Head of caudate nucleus (tissue), 42 donors: ENCODE data around the gene MBLAC1.
"Not testable (repeated sequence)": the region's sequence is repeated elsewhere in the genome, so short reads cannot be mapped to it uniquely, and the experiment has no call there.

Experiments used
- DNase-seq, 42 donors: peaks; one replicate each; pipeline versions ENCODE4 v3.0.0 to v3.0.0-alpha.2; 2020 to 2021; ENCODE audit warnings: mixed read lengths in 7 of 42
- intact Hi-C: fragments of 100-400 bp; cut with DNase I; formaldehyde crosslinking; loops from one replicate; pipeline ENCODE4 v1.15.0; 2022

Gene MBLAC1

DNA sequence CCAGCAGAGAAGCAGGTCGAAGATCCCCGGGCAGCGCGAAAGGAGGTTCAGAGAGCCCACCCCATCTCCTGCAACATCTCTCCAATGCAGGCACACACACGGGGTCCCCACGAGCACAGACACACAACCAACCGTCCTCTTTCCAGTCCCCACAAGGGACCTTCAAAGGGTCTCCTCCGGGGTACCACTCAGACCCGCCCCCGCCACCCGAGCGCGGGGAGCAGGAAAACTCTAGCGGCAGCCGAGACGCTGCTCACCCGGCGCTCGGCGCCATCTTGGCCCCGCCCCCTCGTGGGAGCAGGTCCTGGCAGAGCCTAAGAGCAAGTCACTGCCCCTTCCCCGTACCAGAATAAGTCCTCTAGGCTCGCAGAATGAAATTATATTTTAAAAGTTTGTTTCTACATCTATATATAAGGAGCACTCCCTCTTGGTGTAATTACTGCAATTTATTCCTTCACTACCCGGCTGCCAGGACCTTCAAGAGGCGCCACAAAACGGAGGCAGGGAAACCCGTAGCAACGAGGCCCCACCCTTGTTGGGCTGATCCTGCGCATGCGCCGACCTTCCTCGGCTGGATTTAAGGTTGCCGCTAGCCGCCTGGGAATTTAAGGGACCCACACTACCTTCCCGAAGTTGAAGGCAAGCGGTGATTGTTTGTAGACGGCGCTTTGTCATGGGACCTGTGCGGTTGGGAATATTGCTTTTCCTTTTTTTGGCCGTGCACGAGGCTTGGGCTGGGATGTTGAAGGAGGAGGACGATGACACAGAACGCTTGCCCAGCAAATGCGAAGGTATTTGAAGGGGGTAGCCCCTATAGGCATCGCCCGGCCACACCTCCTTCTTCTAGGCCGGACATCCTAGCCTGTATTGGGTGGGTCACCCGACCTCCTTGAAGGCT is 7.4 kb upstream of the MBLAC1 start, which contains the start of the genes CNPY4 and TAF6:
TSS of gene CNPY4 (plus strand) at position 563 of the 898 bp plus-strand sequence. CDS start at position 674, 111 bp downstream.
TSS of gene TAF6 (minus strand) at position 287 of the 898 bp plus-strand sequence. CDS start 5,149 bp downstream, outside the sequence.
- intact Hi-C loops, result no loop called here
- peak; percentile 93 to 99 (median 97) for DNase-seq

DNA sequence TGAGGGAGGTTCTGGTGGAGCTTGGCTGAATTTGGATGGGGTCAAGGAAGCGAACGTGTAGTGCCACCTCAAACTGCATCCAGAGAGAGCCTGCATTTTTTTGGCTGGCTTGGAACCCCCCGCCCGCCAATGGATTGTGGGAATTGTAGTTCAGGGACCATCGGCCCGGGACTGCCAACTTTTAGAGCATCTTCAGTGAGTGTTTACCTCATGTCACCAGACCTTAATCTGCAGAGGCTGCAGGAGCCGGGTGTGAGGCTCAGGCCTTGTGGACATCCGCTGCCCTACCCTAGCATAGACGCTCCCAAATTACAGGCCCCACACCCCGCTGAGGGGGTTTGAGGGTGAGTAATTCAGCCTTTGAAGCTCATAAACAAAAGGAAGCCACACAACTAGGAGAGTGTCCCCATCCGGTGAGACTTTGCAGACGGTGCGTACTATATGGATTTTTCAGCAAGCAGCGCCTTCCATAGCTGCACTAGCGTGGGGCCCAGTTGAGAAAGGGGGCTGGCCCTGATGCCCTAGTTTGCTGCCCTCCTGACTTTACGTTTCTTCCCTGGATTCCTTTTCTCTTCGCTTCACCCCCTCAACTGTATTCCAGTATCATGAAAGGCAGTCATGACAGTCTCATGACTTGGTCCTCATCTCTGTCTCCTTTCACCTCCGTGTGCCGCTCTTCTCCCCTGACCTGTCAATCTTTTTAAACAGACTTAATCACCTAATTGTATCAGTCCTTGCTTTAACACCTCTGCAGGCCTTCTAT is 6.6 kb upstream of the MBLAC1 start:
- DNase-seq, result peak; percentile 69 to 92 (median 83)
- intact Hi-C loops, result no loop called here

DNA sequence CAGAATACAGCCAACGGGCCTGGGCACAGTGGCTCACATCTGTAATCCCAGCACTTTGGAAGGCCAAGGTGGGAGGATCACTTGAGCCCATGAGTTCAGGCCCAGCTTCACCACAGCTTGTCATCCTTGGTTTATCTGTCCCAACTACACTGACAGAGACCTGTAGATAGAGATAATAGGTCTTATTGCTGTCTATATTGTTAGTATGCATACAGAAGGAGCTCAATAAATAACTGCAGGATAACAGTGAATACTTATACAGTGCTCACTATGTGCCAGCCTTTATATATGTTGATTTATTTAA is 6.1 kb upstream of the MBLAC1 start:
- intact Hi-C loops, result no loop called here
- no peak for DNase-seq

DNA sequence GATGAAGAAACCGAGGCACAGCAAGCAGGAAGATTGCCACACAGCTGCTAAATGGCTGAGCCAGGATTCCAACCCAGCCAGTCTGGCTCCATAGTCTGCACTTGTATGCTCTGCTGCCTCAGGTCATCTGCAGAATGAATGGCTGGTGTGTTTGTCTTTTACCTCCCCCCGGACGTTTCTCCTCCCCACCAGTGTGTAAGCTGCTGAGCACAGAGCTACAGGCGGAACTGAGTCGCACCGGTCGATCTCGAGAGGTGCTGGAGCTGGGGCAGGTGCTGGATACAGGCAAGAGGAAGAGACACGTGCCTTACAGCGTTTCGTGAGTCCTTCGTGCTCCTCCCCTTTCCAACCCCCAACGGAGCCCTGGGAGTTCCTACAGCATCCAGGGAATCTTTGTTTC is 4.7 kb upstream of the MBLAC1 start:
- intact Hi-C loops, result no loop called here
- DNase-seq, result no peak

DNA sequence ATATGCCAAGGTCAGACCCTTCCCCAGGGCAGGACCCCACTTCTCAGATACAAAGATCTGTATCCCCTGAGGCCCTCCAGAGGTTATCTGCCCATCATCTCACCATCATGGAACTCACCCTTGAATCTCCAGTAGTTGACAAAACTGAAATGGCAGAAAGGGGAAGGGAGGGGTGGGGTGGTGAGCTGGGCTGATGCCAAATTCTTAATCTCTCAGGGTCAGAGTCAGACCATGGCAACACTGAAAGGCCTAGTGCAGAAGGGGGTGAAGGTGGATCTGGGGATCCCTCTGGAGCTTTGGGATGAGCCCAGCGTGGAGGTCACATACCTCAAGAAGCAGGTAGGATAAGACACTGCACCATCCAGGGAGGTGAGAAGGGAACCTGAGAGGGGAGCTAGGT is 4.2 kb upstream of the MBLAC1 start:
- DNase-seq, result no peak
- intact Hi-C loops, result no loop called here

DNA sequence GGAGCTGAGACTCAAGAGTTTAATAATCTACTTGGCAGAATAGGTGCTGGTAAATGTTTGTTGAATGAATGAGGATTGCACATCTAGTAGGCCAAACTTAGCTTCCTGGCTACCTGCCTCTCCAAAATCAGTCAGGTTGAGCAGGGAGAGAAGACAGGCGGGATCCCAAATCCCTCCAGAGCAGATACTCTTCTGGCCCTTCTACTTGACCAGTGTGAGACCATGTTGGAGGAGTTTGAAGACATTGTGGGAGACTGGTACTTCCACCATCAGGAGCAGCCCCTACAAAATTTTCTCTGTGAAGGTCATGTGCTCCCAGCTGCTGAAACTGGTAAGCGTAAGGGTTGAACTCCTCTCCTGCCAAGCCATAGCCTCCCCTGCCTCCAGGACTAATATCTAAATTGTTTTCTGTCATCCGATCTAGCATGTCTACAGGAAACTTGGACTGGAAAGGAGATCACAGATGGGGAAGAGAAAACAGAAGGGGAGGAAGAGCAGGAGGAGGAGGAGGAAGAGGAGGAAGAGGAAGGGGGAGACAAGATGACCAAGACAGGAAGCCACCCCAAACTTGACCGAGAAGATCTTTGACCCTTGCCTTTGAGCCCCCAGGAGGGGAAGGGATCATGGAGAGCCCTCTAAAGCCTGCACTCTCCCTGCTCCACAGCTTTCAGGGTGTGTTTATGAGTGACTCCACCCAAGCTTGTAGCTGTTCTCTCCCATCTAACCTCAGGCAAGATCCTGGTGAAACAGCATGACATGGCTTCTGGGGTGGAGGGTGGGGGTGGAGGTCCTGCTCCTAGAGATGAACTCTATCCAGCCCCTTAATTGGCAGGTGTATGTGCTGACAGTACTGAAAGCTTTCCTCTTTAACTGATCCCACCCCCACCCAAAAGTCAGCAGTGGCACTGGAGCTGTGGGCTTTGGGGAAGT is 2.2 kb upstream of the MBLAC1 start:
- no peak for DNase-seq
- intact Hi-C loops, result no loop called here

DNA sequence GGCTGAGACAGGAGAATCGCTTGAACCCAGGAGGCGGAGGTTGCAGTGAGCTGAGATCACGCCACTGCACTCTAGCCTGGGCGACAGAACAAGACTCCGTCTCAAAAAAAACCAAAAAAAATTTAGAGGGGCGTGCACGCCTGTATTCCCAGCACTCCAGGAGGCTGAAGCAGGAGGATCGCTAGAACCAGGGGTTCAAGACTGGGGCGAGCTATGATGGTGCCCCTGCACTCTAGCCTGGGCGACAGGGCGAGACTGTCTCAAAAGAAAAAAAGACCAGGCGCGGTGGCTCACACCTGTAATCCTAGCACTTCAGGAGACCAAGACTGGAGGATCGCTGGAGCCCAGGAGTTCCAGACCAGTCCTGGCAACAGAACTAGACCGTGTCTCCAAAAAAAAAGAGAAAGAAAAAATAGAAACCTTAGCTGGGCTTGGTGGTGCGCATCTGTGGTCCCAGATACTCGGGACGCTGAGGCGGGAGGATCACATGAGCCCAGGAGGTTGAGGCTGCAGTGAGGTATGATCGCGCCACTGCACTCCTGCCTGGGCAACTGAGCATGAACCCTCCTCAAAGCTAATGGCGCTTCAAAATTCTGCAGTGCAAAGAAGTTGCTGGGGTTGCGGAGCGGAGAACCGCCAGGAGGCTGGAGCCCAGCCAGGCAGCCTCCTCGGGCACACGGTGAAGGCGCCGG is 382 bp upstream of the MBLAC1 start:
- intact Hi-C loops, result no loop called here
- DNase-seq, result peak in 6 of 42 donors; percentile 15 to 58 (median 25)

DNA sequence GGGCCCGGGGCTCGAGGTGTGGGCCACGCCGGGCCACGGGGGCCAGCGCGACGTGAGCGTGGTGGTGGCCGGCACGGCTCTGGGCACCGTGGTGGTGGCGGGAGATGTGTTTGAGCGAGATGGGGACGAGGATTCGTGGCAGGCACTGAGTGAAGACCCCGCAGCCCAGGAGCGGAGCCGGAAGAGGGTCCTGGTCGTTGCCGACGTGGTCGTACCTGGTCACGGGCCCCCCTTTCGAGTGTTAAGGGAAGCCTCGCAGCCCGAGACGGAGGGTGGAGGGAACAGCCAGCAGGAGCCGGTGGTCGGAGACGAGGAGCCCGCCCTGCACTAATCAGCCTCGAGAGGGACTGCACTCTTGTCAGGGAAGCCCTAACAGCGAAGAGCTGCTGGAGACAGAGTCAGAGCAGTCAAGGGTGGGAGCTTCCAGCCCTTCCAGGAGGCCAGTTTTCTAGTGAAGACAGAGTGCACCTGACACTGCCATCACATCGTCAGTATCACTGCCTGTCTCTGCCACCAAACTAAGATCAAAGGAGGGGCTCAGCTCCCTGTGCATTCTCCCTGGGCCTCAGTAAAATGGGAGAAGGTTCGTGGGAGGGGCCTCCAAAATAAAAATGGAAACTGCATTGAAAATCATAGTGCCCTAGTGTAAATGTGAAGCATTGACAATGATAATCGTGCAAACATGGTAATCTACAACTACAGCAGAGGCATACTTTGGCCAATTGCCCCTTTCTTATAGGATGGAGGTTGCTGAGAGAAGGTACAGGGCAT is 1.3 kb downstream of the MBLAC1 start:
- DNase-seq, result peak in 27 of 42 donors; percentile 7 to 53 (median 26)
- intact Hi-C loops, result no loop called here

DNA sequence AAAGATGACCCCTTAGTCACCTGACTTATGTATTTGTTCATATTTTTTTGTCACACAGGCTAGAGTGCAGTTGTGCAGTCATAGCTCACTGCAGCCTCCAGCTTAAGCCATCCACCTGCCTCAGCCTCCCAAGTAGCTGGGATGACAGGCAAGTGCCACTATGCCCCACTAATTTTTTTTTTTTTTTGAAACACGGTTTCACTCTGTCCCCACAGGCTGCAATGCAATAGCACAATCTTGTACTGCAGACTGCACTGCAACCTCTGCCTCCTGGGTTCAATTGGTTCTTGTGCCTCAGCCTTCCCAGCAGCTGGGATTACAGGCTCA is 1.8 kb downstream of the MBLAC1 start:
- intact Hi-C loops, result no loop called here
- DNase-seq, result no peak

DNA sequence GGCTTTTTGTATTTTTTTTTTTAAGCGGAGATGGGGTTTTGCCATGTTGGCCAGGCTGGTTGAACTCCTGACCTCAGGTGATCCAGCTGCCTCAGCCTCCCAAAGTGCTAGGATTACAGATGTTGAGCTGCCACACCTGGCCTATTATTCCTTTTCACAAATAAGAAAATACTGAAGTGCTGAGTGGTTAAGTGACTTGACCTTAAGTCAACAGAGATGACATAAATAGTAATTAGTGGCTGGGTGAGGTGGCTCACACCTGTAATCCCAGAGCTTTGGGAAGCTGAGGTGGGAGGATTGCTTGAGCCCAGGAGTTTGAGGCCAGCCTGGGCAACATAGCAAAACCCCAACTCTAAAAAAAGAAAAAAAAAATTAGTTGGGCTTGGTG is 3.4 kb downstream of the MBLAC1 start:
- intact Hi-C loops, DNase-seq: not testable (repeated sequence)

DNA sequence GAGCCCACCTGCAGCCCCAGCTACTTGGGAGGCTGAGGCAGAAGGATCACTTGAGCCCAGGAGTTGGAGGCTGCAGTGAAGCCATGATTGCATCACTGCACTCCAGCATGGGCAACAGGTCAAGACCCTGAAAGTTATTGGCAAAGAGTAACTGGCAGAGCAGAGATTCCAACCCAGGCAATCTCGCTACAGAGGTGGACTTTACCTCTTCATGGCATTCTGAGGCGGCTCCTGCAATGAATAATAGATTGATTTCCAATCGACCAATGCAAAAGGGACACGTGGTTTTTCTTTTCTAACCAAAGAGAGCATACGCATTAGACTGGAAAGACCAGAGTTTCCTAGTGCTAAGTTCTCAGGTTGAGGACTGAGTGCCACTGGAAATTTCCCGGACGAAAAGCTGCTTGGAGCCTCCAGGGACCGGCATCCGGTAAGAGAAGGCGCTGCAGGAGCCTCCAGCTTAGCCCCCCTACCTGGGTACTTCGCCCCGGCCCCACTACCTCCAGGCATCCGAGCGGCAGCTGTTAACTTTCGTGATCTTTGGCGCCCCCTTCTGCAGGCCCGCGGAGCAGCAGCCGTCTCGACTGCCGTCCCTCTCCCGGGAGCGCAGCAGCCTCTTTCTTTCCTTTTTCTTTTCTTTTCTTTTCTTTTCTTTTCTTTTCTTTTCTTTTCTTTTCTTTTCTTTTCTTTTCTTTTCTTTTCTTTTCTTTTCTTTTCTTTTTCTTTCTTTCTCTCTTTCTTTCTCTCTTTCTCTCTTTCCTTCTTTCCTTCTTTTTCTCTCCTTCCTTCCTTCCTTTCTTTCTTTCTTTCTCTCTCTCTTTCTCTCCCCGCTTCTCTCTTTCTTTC is 4.1 kb downstream of the MBLAC1 start:
- intact Hi-C loops, result no loop called here
- peak; percentile 46 to 94 (median 87) for DNase-seq

DNA sequence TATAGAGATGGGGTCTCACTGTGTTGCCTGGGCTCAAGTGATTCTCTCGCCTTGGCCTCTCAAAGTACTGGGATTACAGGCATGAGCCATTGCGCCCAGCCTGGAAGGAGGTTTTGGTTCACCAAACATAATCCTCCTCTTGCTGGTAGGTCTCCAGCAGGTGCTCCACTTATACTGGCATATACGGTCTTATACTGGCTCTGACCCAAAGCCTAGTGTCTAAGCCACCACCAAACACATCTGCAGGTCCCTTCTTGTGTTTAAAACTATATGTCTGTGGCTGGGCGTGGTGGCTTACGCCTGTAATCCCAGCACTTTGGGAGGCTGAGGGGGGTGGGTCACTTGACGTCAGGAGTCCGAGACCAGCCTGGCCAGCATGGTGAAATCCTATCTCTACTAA is 5.4 kb downstream of the MBLAC1 start:
- intact Hi-C loops, result no loop called here
- DNase-seq, result no peak

DNA sequence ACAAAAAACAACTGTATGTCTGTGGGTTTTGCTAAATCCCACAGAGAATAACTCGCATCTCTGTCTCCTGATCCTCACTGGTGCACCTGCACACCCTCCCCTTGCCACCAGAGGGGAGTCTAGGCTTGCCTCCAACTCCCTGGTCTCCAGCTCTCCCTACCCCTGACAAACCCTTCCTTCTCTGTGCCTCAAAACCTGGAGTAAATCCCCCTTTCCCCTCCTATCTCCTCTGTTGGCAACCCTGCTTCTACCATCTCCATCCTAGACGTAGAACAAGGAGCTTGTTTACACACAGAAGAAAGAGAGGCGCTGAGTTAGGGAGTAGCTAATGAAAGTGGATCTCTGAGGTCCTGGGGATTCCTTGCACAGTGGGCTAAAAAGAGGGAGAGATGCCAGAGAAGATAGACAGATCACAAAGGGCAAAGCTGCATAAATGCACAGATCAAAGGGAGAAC is 6.0 kb downstream of the MBLAC1 start:
- intact Hi-C loops, result no loop called here
- peak in 41 of 42 donors; percentile 34 to 80 (median 61) for DNase-seq

DNA sequence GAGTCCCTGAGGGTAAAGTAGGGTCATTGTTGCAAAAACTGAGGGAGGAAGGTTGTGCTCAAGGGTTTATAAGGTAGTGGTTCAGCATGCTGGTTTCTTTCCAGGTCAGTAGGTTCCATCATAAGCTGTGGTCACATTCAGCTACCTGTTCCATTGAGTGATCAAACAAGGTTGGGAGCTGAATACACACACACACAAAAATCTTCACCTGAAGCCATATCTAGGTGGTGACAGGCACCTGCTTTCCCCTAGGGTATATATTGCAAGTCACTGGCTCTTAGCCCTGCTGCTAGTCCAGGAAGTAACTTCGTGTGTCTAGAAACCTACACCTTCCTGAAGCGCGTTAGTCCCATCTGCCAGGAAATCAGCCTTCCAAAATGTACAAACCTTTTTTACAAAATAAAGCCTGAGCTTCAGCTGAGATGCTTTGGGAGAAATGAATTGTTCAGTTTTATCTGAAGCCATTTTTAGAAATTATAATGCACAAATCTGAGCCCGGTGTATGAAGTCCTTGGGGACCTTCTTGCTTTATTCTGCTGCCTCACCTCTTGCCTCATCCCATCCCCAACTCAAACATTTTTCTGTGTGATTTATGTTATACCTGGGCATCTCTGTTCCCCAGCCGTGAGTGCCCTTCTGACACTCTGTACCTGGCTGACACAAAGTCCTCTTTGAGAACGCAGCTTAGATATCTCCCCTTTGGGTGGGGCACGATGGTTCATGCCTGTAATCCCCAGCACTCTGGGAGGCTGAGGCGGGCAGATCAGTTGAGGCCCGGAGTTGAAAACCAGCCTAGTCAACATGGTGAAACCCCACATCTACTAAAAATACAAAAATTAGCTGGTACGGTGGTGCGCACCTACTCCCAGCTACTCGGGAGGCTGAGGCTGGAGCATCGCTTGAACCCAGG is 11.3 kb downstream of the MBLAC1 start:
- intact Hi-C loops, result no loop called here
- DNase-seq, result no peak

DNA sequence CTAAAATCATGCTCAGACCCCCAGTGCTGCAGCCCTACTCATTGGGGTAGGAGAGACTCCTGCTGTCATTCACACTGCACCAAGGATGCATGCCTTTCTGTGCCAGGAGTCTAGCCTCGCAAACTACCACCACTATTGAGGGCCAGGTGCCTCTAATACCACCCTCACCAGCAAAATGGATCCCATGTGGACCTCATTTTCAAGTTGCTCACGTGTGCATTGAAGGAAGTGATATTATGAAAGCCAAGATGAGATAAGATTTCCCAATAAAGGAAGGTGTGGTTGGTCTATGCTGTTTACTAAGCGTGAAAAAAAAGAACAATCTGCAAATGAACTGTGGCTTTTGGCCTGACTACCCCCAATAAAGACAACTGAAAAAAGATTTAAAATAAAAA is 14.8 kb downstream of the MBLAC1 start:
- intact Hi-C loops, result no loop called here
- no peak for DNase-seq

DNA sequence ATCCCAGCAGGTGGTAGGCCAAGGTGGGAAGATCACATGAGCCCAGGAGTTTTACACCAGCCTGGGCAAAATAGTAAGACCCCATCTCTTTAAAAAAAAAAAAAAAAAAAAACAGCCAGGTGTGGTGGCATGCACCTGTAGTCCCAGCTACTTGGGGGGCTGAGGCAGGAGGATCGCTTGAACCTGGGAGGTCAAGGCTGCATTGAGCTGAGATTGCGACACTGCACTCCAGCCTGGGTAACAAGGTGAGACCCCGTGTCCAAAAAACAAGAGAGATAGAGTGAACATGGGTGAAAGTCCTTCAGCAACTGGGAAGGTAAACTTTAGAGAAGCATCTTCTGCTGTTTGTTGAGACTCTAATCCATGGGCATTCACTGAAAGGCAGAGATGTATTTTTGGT is 15.7 kb downstream of the MBLAC1 start:
- DNase-seq, result no peak
- intact Hi-C loops, result no loop called here
